Neural cell (in vitro differentiated cells): ENCODE measurements around the gene ANTXR1. TPM values are rescaled to one million over a fixed set of nuclear protein-coding genes. Genes with fewer than 3 reads are reported as not detected.

Experiments used
- H2AFZ ChIP-seq: fragments of 200-600, 300-800 bp; sonication (generic), shearing (Covaris generic); 2 replicates; pipeline ENCODE4 v1.6.0; 2014; ENCODE audit warnings: low read depth, mild to moderate bottlenecking, antibody characterized with exemption, low read length, moderate library complexity
- H3F3A ChIP-seq: fragments of 200-600 bp; shearing (Covaris generic); 2 replicates; pipeline ENCODE4 v1.6.1; 2016; ENCODE audit warnings: mild to moderate bottlenecking, moderate library complexity, mixed read lengths, antibody characterized with exemption, low read length; ENCODE audit not compliant: insufficient read depth, poor library complexity, severe bottlenecking
- H3K27ac ChIP-seq: fragments of 200-600, 300-800 bp; sonication (generic), shearing (Covaris generic); 2 replicates; pipeline ENCODE4 v1.5.1; 2014; ENCODE audit warnings: mild to moderate bottlenecking, low read length, moderate library complexity
- H3K27me3 ChIP-seq: fragments of 300-800, 200-600 bp; sonication (generic), shearing (Covaris generic); 2 replicates; pipeline ENCODE4 v1.6.0; 2014; ENCODE audit warnings: mild to moderate bottlenecking, low read depth, low read length, moderate library complexity; ENCODE audit not compliant: insufficient read depth
- H3K36me3 ChIP-seq: fragments of 300-800, 200-600 bp; sonication (generic), shearing (Covaris generic); 2 replicates; pipeline ENCODE4 v1.5.1; 2014; ENCODE audit warnings: mild to moderate bottlenecking, antibody characterized with exemption, low read length, moderate library complexity; ENCODE audit not compliant: insufficient read depth
- H3K4me2 ChIP-seq: fragments of 300-800, 200-600 bp; sonication (generic), shearing (Covaris generic); 2 replicates; pipeline ENCODE4 v1.6.0; 2014; ENCODE audit warnings: mild to moderate bottlenecking, low read length
- H3K4me3 ChIP-seq: fragments of 300-800, 200-600 bp; sonication (generic), shearing (Covaris generic); 2 replicates; pipeline ENCODE4 v1.5.1; 2014; ENCODE audit warnings: mild to moderate bottlenecking, low read length, moderate library complexity
- H3K79me2 ChIP-seq: fragments of 200-600 bp; shearing (Covaris generic); replicated peaks from 2 replicates; pipeline ENCODE4 v1.6.0; 2014; ENCODE audit warnings: mild to moderate bottlenecking, low read length, moderate library complexity; ENCODE audit not compliant: insufficient read depth
- H3K9ac ChIP-seq: fragments of 300-800, 200-600 bp; sonication (generic), shearing (Covaris generic); 2 replicates; pipeline ENCODE4 v1.6.1; 2016; ENCODE audit warnings: mild to moderate bottlenecking, low read length, mixed read lengths
- H3K9me2 ChIP-seq: fragments of 200-600 bp; shearing (Covaris generic); 2 replicates; pipeline ENCODE4 v1.6.1; 2016; ENCODE audit warnings: mild to moderate bottlenecking, low read length, mixed read lengths; ENCODE audit not compliant: insufficient read depth
- H3K9me3 ChIP-seq: fragments of 200-600, 300-800 bp; sonication (generic), shearing (Covaris generic); 2 replicates; pipeline ENCODE4 v1.6.1; 2016; ENCODE audit warnings: mild to moderate bottlenecking, mixed run types, low read length, moderate library complexity, mixed read lengths
- H4K20me1 ChIP-seq: fragments of 200-600 bp; shearing (Covaris generic); 2 replicates; pipeline ENCODE4 v1.6.1; 2016; ENCODE audit warnings: mild to moderate bottlenecking, mixed run types; ENCODE audit not compliant: insufficient read depth
- CTCF ChIP-seq: fragments of 450-650 bp; IDR thresholded peaks from 2 replicates; pipeline ENCODE4 v1.5.1; 2014; ENCODE audit warnings: antibody characterized with exemption, mild to moderate bottlenecking, moderate library complexity; ENCODE audit not compliant: poor library complexity, severe bottlenecking
- EP300 ChIP-seq: fragments of 450-650 bp; conservative IDR thresholded peaks from 2 replicates; pipeline ENCODE4 v1.6.1; 2014; ENCODE audit warnings: antibody characterized with exemption, mild to moderate bottlenecking, moderate library complexity; ENCODE audit not compliant: poor library complexity, severe bottlenecking
- EZH2 ChIP-seq: fragments of 200-600, 300-800 bp; shearing (Covaris generic), sonication (generic); IDR thresholded peaks from 2 replicates; pipeline ENCODE4 v1.6.1; 2014; ENCODE audit warnings: antibody characterized with exemption, low read length, borderline replicate concordance, mild to moderate bottlenecking; ENCODE audit not compliant: insufficient read depth, poor library complexity, severe bottlenecking
- MXI1 ChIP-seq: fragments of 450-650 bp; conservative IDR thresholded peaks from 2 replicates; pipeline ENCODE4 v1.6.1; 2014; ENCODE audit warnings: antibody characterized with exemption, mild to moderate bottlenecking; ENCODE audit not compliant: poor library complexity, severe bottlenecking
- POLR2AphosphoS5 ChIP-seq: IDR thresholded peaks from 2 replicates; pipeline ENCODE4 v1.6.1; 2012
- REST ChIP-seq: IDR thresholded peaks from 2 replicates; pipeline ENCODE4 v1.6.1; 2012; ENCODE audit warnings: borderline replicate concordance
- SMC3 ChIP-seq: fragments of 450-650 bp; conservative IDR thresholded peaks from 2 replicates; pipeline ENCODE4 v1.6.1; 2014; ENCODE audit warnings: antibody characterized with exemption, mild to moderate bottlenecking, moderate library complexity; ENCODE audit not compliant: poor library complexity
- TAF1 ChIP-seq: IDR thresholded peaks from 2 replicates; pipeline ENCODE4 v1.6.1; 2012; ENCODE audit warnings: low read depth
- polyA plus RNA-seq: library from polyadenylated mRNA; depleted of rRNA; stranded (reverse); fragments of >200 nt; gene quantifications from 2 replicates; pipeline ENCODE4 v1.2.3, GENCODE V29; 2014

ANTXR1 gene
- polyA plus RNA-seq, 1 donor from 2014 or later = 4.9 TPM

GRCh38 chr2:69166465-69166811, 153.5 kb downstream of the ANTXR1 start:
- Histone ChIP-seq H3K4me3 (no peak overlapping the region), H3K27ac (no peak overlapping the region), H2AFZ (no peak overlapping the region), H3K9me2 (no peaks in the 10 kb centered on the region), H3K4me2 (no peak overlapping the region), H3K9me3 (no peaks in the 10 kb centered on the region), H4K20me1 (no peaks in the 10 kb centered on the region), H3K79me2 (no peaks in the 10 kb centered on the region), H3K9ac (no peak overlapping the region), H3K27me3 (no peaks in the 10 kb centered on the region), H3F3A (no peaks in the 10 kb centered on the region), H3K36me3 (no peaks in the 10 kb centered on the region)
- TF ChIP-seq REST (no peak), CTCF (no peak), MXI1 (no peak), TAF1 (no peak), EP300 (no peak), POLR2AphosphoS5 (no peak), EZH2 (no peak), SMC3 (no peak)

- Histone ChIP-seq H3K4me2 (no peak overlapping the region), H3K9me2 (no peaks in the 10 kb centered on the region), H3K4me3 (no peak overlapping the region), H3K79me2 (no peaks in the 10 kb centered on the region), H4K20me1 (no peaks in the 10 kb centered on the region), H3K27ac (no peak overlapping the region), H3K36me3 (no peaks in the 10 kb centered on the region), H3K27me3 (no peaks in the 10 kb centered on the region), H2AFZ (no peak overlapping the region), H3K9me3 (no peaks in the 10 kb centered on the region), H3K9ac (no peak overlapping the region), H3F3A (no peaks in the 10 kb centered on the region)
- TF ChIP-seq SMC3 (no peak), REST (no peak), EP300 (no peak)
Measured at GRCh38 chr2:69166812-69167468, 154.0 kb downstream of the ANTXR1 start.
